ENCODE measurements around the gene GOLGB1. TPM values are rescaled to one million over a fixed set of nuclear protein-coding genes. Genes with fewer than 3 reads are reported as not detected.

The GOLGB1 gene
- total and polyA plus RNA-seq, 2 of the 4 experiments (the other 2 are of a cell fraction): 13.3 to 30.3 TPM

- intact Hi-C loops (cut with micrococcal nuclease): no loop called here
- POLR2A ChIA-PET (ENCODE audit: unreplicated experiment): no interaction called here
Measured at GRCh38 chr3:121736112-121736511, 13.4 kb downstream of the GOLGB1 start.

More at GRCh38 chr3:121736112-121736511, 13.4 kb downstream of the GOLGB1 start:
- H4K5ac ChIP-seq (ENCODE audit: low read depth, low read length): no peak overlapping the region
- CTCF ChIA-PET: no interaction called here
- no peak overlapping the region for H3K23ac ChIP-seq (ENCODE audit: low read depth, low read length)
- no peak overlapping the region for H4K8ac ChIP-seq (ENCODE audit: low read depth in 2 of 2, low read length in 2 of 2)
- H2AK9ac ChIP-seq (replicated peaks; ENCODE audit: low read depth, low read length, poor library complexity): no peak overlapping the region
- H3K27me3 ChIP-seq (ENCODE audit: control insufficient read depth, insufficient read depth, low read length): no peaks in the 10 kb centered on the region
- BruUV-seq (replicated peaks): no TSS peak
- peaks cover 2% of the 10 kb centered on the region; the same call in 1 of the 2 replicates for H3K36me3 ChIP-seq (ENCODE audit: control insufficient read depth, insufficient read depth, low read length)
- in situ Hi-C loops (cut with MboI; ENCODE audit: low sequenced_read_pairs): no loop called here
- ATAC-seq (ENCODE audit: low read depth): no peak
- H3K18ac ChIP-seq (ENCODE audit: low read depth, low read length): no peak overlapping the region
- H3K9me3 ChIP-seq (ENCODE audit: control insufficient read depth, insufficient read depth, low read length): no peaks in the 10 kb centered on the region
- H3K79me1 ChIP-seq (ENCODE audit: low read depth in 1 of 2, low read length in 2 of 2): peaks cover 18 to 36% of the 10 kb centered on the region in 2 experiments
- no peak overlapping the region for H3K4ac ChIP-seq (ENCODE audit: low read depth, low read length)
- no peak overlapping the region for H2AFZ ChIP-seq (replicated peaks; ENCODE audit: low read length, poor library complexity)
- H3K9me1 ChIP-seq (ENCODE audit: insufficient read depth, low read length): peaks cover 2% of the 10 kb centered on the region; the same call in 1 of the 2 replicates
- H3K56ac ChIP-seq (ENCODE audit: extremely low read depth, insufficient read depth, low read length): no peak overlapping the region
- H2AK5ac ChIP-seq (ENCODE audit: low read depth, low read length): no peak overlapping the region
- H2BK15ac ChIP-seq (ENCODE audit: low read depth, low read length): no peak overlapping the region
- H2BK20ac ChIP-seq (ENCODE audit: low read depth, low read length): no peak overlapping the region
- DNase-seq: peak; percentile 39
- no peak overlapping the region for H2BK5ac ChIP-seq (ENCODE audit: low read depth, low read length, poor library complexity, severe bottlenecking)
- whole genome bisulfite sequencing, 2 experiments (ENCODE audit: extremely low coverage in 2 of 2, insufficient read length in 1 of 2): no CpG with 5 or more reads among the region's 3 CpGs
- H4K20me1 ChIP-seq (ENCODE audit: insufficient read depth, low read length): peaks cover 23% of the 10 kb centered on the region; the same call in 1 of the 2 replicates
- no peak overlapping the region for H2BK120ac ChIP-seq (ENCODE audit: low read depth, low read length)
- dilution Hi-C loops (cut with HindIII; ENCODE audit: low sequenced_read_pairs, unreplicated experiment): no loop called here
- no peak overlapping the region for H3K4me3 ChIP-seq (ENCODE audit: insufficient read depth, low read depth, low read length)
- TF ChIP-seq CTCF (conservative IDR thresholded peaks at IDR 0.05; ENCODE audit: low read depth, low read length) (no peak), RCOR1 (IDR thresholded peaks at IDR 0.05; ENCODE audit: insufficient replicate concordance, low read length) (no peak)
- no peak overlapping the region for H3K14ac ChIP-seq (replicated peaks; ENCODE audit: low read depth, low read length)
- no peak overlapping the region for H3K9ac ChIP-seq (ENCODE audit: low read depth, low read length)
- H4K91ac ChIP-seq (ENCODE audit: insufficient read depth, low read depth, low read length): no peak overlapping the region
- no peak overlapping the region for H3K4me2 ChIP-seq (ENCODE audit: low read depth, low read length)
- peaks cover 2% of the 10 kb centered on the region; the same call in 1 of the 2 replicates for H3K4me1 ChIP-seq (ENCODE audit: control insufficient read depth, insufficient read depth, low read length)
- no peak overlapping the region for H3K27ac ChIP-seq (ENCODE audit: insufficient read depth, low read length)
